Measurements from ENCODE around the gene AGXT2.

GRCh38 chr5:35031276-35031675, 16.5 kb downstream of the AGXT2 start:
- no peak for TF ChIP-seq FOXM1 (IDR thresholded peaks at IDR 0.05; ENCODE audit: borderline replicate concordance)
- TF ChIP-seq TARDBP (IDR thresholded peaks at IDR 0.05) = no peak
- no peak for TF ChIP-seq SUZ12 (IDR thresholded peaks at IDR 0.05)
- no peak for TF ChIP-seq ELF4 (IDR thresholded peaks at IDR 0.05)
- TF ChIP-seq PKNOX1 (IDR thresholded peaks at IDR 0.05) = no peak
- TF ChIP-seq BHLHE40 (IDR thresholded peaks at IDR 0.05; ENCODE audit: borderline replicate concordance) = no peak
- no peak for TF ChIP-seq SP1 (IDR thresholded peaks at IDR 0.05)
- no peak for TF ChIP-seq HDGF (IDR thresholded peaks at IDR 0.05; ENCODE audit: borderline replicate concordance)
- no peak for TF ChIP-seq FOXK2 (IDR thresholded peaks at IDR 0.05)
- no peak for TF ChIP-seq ARNT (IDR thresholded peaks at IDR 0.05)
- no peak for TF ChIP-seq ZNF384 (IDR thresholded peaks at IDR 0.05)
- TF ChIP-seq FOXA1 (IDR thresholded peaks at IDR 0.05) = no peak
- TF ChIP-seq L3MBTL2 (conservative IDR thresholded peaks at IDR 0.05) = no peak
- TF ChIP-seq CTBP1 (IDR thresholded peaks at IDR 0.05; ENCODE audit: borderline replicate concordance) = no peak
